Suprapubic skin (tissue), 3 donors: ENCODE measurements around the gene CCND1.

Experiments used
- POLR2AphosphoS5 ChIP-seq, 3 donors: sonication (generic); formaldehyde crosslinking; IDR thresholded peaks; one replicate each; pipeline ENCODE4 v1.6.1; 2017; ENCODE audit warnings: antibody characterized with exemption in 3 of 3
- TF ChIP-seq, protein P1 (sequence below), 2 donors: fragments of 200-600 bp in 1 of 2; fragments of 450-650 bp in 1 of 2; sonication (generic) in 1 of 2; IDR thresholded peaks; one replicate each; pipeline ENCODE4 v1.5.1; 2016 to 2019; ENCODE audit warnings: antibody characterized with exemption in 2 of 2, mild to moderate bottlenecking in 1 of 2, moderate library complexity in 1 of 2

DNA sequence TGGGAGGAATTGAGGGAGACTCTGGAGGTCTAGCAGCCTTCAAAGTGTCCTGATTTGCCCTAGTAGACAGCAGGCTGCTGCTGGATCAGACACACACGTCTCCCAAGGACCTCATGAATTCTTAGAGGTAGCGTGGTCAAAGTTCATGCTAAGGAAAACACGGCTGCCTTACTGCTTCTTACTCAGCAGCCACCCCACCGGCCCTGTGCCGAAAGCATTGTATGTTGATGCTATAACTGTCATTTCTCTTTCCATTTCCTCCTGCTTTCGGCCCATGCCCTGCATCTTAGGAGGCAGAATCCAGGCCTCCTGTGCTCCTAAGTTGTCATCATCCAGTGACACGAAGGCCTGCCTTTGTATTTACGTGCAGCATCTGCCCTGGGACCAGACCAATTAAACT is 10.5 kb upstream of the CCND1 start:
- TF ChIP-seq POLR2AphosphoS5 (IDR thresholded peaks at IDR 0.05) = no peak
- TF ChIP-seq, protein P1, sequence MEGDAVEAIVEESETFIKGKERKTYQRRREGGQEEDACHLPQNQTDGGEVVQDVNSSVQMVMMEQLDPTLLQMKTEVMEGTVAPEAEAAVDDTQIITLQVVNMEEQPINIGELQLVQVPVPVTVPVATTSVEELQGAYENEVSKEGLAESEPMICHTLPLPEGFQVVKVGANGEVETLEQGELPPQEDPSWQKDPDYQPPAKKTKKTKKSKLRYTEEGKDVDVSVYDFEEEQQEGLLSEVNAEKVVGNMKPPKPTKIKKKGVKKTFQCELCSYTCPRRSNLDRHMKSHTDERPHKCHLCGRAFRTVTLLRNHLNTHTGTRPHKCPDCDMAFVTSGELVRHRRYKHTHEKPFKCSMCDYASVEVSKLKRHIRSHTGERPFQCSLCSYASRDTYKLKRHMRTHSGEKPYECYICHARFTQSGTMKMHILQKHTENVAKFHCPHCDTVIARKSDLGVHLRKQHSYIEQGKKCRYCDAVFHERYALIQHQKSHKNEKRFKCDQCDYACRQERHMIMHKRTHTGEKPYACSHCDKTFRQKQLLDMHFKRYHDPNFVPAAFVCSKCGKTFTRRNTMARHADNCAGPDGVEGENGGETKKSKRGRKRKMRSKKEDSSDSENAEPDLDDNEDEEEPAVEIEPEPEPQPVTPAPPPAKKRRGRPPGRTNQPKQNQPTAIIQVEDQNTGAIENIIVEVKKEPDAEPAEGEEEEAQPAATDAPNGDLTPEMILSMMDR (IDR thresholded peaks at IDR 0.05) = no peak
